H9 (cell line): ENCODE results near the gene PMAIP1. TPM values are rescaled to one million over a fixed set of nuclear protein-coding genes. Genes with fewer than 3 reads are reported as not detected.
"Not testable (repeated sequence)": the region's sequence is repeated elsewhere in the genome, so short reads cannot be mapped to it uniquely, and the experiment has no call there.

Experiments used
- DNase-seq: peaks from one replicate; pipeline ENCODE4 v3.0.0-alpha.2; 2017
- H2AFZ ChIP-seq: one replicate; pipeline ENCODE4 v1.6.1; 2013; ENCODE audit warnings: mild to moderate bottlenecking, low read length, control low read depth, moderate library complexity
- H2AK5ac ChIP-seq: 2 replicates; pipeline ENCODE4 v1.6.1; 2013; ENCODE audit warnings: low read length, control low read depth, mixed read lengths; ENCODE audit not compliant: insufficient read length
- H2BK120ac ChIP-seq: one replicate; pipeline ENCODE4 v1.6.1; 2013; ENCODE audit warnings: low read depth, mild to moderate bottlenecking, low read length, control low read depth, inconsistent platforms; ENCODE audit not compliant: poor library complexity, severe bottlenecking
- H2BK12ac ChIP-seq: 2 replicates; pipeline ENCODE4 v1.6.1; 2013; ENCODE audit warnings: low read length, control low read depth, mixed read lengths, low read depth; ENCODE audit not compliant: insufficient read length
- H2BK15ac ChIP-seq: 2 replicates; pipeline ENCODE4 v1.6.1; 2013; ENCODE audit warnings: low read depth, low read length, control low read depth
- H2BK20ac ChIP-seq: one replicate; pipeline ENCODE4 v1.6.1; 2013; ENCODE audit warnings: low read depth, mild to moderate bottlenecking, low read length, control low read depth, inconsistent platforms; ENCODE audit not compliant: poor library complexity, severe bottlenecking
- H2BK5ac ChIP-seq: 2 replicates; pipeline ENCODE4 v1.6.1; 2013; ENCODE audit warnings: low read length, control low read depth, mixed read lengths; ENCODE audit not compliant: insufficient read length
- H3K14ac ChIP-seq: 2 replicates; pipeline ENCODE4 v1.6.1; 2013; ENCODE audit warnings: low read length, control low read depth; ENCODE audit not compliant: insufficient read depth
- H3K18ac ChIP-seq: 2 replicates; pipeline ENCODE4 v1.6.1; 2013; ENCODE audit warnings: low read depth, mild to moderate bottlenecking, mixed read lengths, low read length, control low read depth; ENCODE audit not compliant: insufficient read length
- H3K23ac ChIP-seq: 2 replicates; pipeline ENCODE4 v1.6.1; 2013; ENCODE audit warnings: low read length, control low read depth, mixed read lengths, low read depth; ENCODE audit not compliant: insufficient read length
- H3K23me2 ChIP-seq: 2 replicates; pipeline ENCODE4 v1.6.1; 2013; ENCODE audit warnings: low read depth, mild to moderate bottlenecking, mixed read lengths, low read length, control low read depth; ENCODE audit not compliant: insufficient read length, poor library complexity, severe bottlenecking
- H3K27ac ChIP-seq: 2 replicates; pipeline ENCODE4 v1.5.1; 2013; ENCODE audit warnings: low read length, control low read depth, mixed read lengths, low read depth; ENCODE audit not compliant: insufficient read length
- H3K27me3 ChIP-seq: 2 replicates; pipeline ENCODE4 v1.6.1; 2013; ENCODE audit warnings: low read length, control low read depth, inconsistent platforms; ENCODE audit not compliant: insufficient read depth
- H3K4ac ChIP-seq: 2 replicates; pipeline ENCODE4 v1.6.1; 2013; ENCODE audit warnings: low read depth, mild to moderate bottlenecking, control low read depth, inconsistent platforms, low read length, moderate library complexity
- H3K4me1 ChIP-seq: 2 replicates; pipeline ENCODE4 v1.6.1; 2013; ENCODE audit warnings: low read length, control low read depth, inconsistent platforms; ENCODE audit not compliant: insufficient read depth
- H3K4me2 ChIP-seq: 2 replicates; pipeline ENCODE4 v1.6.1; 2013; ENCODE audit warnings: low read length, control low read depth, mixed read lengths; ENCODE audit not compliant: insufficient read length, insufficient read depth
- H3K56ac ChIP-seq: 2 replicates; pipeline ENCODE4 v1.6.1; 2013; ENCODE audit warnings: low read depth, mild to moderate bottlenecking, mixed read lengths, low read length, control low read depth; ENCODE audit not compliant: insufficient read length
- H3K79me1 ChIP-seq: 2 replicates; pipeline ENCODE4 v1.6.1; 2013; ENCODE audit warnings: low read depth, mild to moderate bottlenecking, moderate library complexity, low read length, control low read depth, inconsistent platforms; ENCODE audit not compliant: insufficient read depth, poor library complexity, severe bottlenecking
- H3K79me2 ChIP-seq: 2 replicates; pipeline ENCODE4 v1.6.1; 2013; ENCODE audit warnings: low read length, control low read depth, inconsistent platforms; ENCODE audit not compliant: insufficient read depth
- H3K9ac ChIP-seq: 2 replicates; pipeline ENCODE4 v1.6.1; 2013; ENCODE audit warnings: low read length, control low read depth, mixed read lengths; ENCODE audit not compliant: insufficient read length; ENCODE audit errors: extremely low read depth
- H3K9me3 ChIP-seq: one replicate; pipeline ENCODE4 v1.6.1; 2013; ENCODE audit warnings: low read depth, low read length, inconsistent platforms; ENCODE audit not compliant: control insufficient read depth
- H3T11ph ChIP-seq: one replicate; pipeline ENCODE4 v1.6.1; 2013; ENCODE audit warnings: mild to moderate bottlenecking, low read length, control low read depth, inconsistent platforms
- H4K20me1 ChIP-seq: one replicate; pipeline ENCODE4 v1.6.1; 2013; ENCODE audit not compliant: control insufficient read depth, insufficient read length, insufficient read depth
- H4K5ac ChIP-seq: 2 replicates; pipeline ENCODE4 v1.6.1; 2013; ENCODE audit warnings: low read depth, mild to moderate bottlenecking, mixed read lengths, low read length, control low read depth; ENCODE audit not compliant: insufficient read length
- H4K8ac ChIP-seq: replicated peaks from 2 replicates; pipeline ENCODE4 v1.6.1; 2013; ENCODE audit warnings: low read length, control low read depth, mixed read lengths, low read depth; ENCODE audit not compliant: insufficient read length
- H4K91ac ChIP-seq: 2 replicates; pipeline ENCODE4 v1.6.1; 2013; ENCODE audit warnings: low read depth, mild to moderate bottlenecking, moderate library complexity, mixed read lengths, low read length, control low read depth; ENCODE audit not compliant: insufficient read length
- H3K27ac Mint-ChIP-seq, 3 experiments: 2 replicates in 2 of 3; 3 replicates in 1 of 3; pipeline ENCODE4 v1.8.0; 2020 to 2021; ENCODE audit warnings: mixed read lengths in 3 of 3, mild to moderate bottlenecking in 1 of 3, moderate library complexity in 1 of 3
- H3K27me3 Mint-ChIP-seq: 2 replicates; pipeline ENCODE4 v1.8.0; 2021; ENCODE audit warnings: low read depth, mild to moderate bottlenecking, moderate library complexity, mixed read lengths
- H3K36me3 Mint-ChIP-seq, 3 experiments: 2 replicates in 2 of 3; 3 replicates in 1 of 3; pipeline ENCODE4 v1.8.0; 2020 to 2021; ENCODE audit warnings: low read depth in 3 of 3, mixed read lengths in 3 of 3; ENCODE audit not compliant: insufficient read depth in 1 of 3
- H3K4me1 Mint-ChIP-seq, 2 experiments: 2 replicates each; pipeline ENCODE4 v1.8.0; 2020; ENCODE audit warnings: mixed read lengths in 2 of 2
- H3K4me3 Mint-ChIP-seq, 2 experiments: 2 replicates in 1 of 2; 3 replicates in 1 of 2; pipeline ENCODE4 v1.8.0; 2020 to 2021; ENCODE audit warnings: mild to moderate bottlenecking in 2 of 2, mixed read lengths in 2 of 2, moderate library complexity in 1 of 2
- H3K9me3 Mint-ChIP-seq, 2 experiments: 2 replicates in 1 of 2; 3 replicates in 1 of 2; pipeline ENCODE4 v1.8.0; 2020; ENCODE audit warnings: mild to moderate bottlenecking in 2 of 2, mixed read lengths in 2 of 2, moderate library complexity in 1 of 2
- CTCF ChIP-seq: fragments of 200-600 bp; sonication (generic); conservative IDR thresholded peaks from 3 replicates; pipeline ENCODE4 v1.8.0; 2021; ENCODE audit warnings: antibody characterized with exemption, mild to moderate bottlenecking
- WGBS: extraction: QIAGEN DNeasy Blood & Tissue Kit; methylation state at CpG from one replicate; pipeline ENCODE4 v1.1.7; 2013; ENCODE audit warnings: missing lambda C conversion rate, low lambda C conversion rate, mixed read lengths; ENCODE audit not compliant: insufficient read length; ENCODE audit errors: extremely low coverage; 5-methylcytosine and 5-hydroxymethylcytosine counted together
- total RNA-seq: library from RNA; stranded (reverse); gene quantifications from 2 replicates; pipeline ENCODE4 v1.2.1, GENCODE V29; 2021

PMAIP1 gene
- total RNA-seq, 1 experiment from 2014 or later, result 152 TPM

GRCh38 chr18:59853380-59853779, 46.4 kb upstream of the PMAIP1 start:
- Histone ChIP-seq H3K4ac (no peak overlapping the region), H3K23me2 (no peaks in the 10 kb centered on the region), H3K27me3 (no peaks in the 10 kb centered on the region), H3K18ac (no peak overlapping the region), H3K9me3 (no peaks in the 10 kb centered on the region), H2BK15ac (no peak overlapping the region), H3K4me1 (peaks cover 3% of the 10 kb centered on the region; the same call in 1 of the 2 replicates), H3K27ac (no peak overlapping the region), H3K9ac (no peak overlapping the region), H3K56ac (no peak overlapping the region), H2BK20ac (no peak overlapping the region), H2AFZ (no peak overlapping the region), H2BK120ac (no peak overlapping the region), H3T11ph (no peak overlapping the region), H3K4me2 (no peak overlapping the region), H2BK12ac (no peak overlapping the region), H3K23ac (no peak overlapping the region), H2AK5ac (no peak overlapping the region), H2BK5ac (no peak overlapping the region), H3K79me1 (no peaks in the 10 kb centered on the region), H4K8ac (no peak overlapping the region), H4K5ac (no peak overlapping the region), H3K79me2 (no peaks in the 10 kb centered on the region), H3K14ac (no peak overlapping the region), H4K20me1 (no peaks in the 10 kb centered on the region), H4K91ac (no peak overlapping the region)
- DNase-seq, result no peak
- no peaks in the 10 kb centered on the region for H3K36me3 Mint-ChIP-seq
- H3K27me3 Mint-ChIP-seq, result no peaks in the 10 kb centered on the region
- H3K4me1 Mint-ChIP-seq, result peaks cover 9 to 20% of the 10 kb centered on the region in 2 experiments
- H3K4me3 Mint-ChIP-seq, result no peak overlapping the region
- H3K27ac Mint-ChIP-seq, result no peak overlapping the region; a peak in 1 of 7 replicates
- WGBS, result no CpG with 5 or more reads among the region's 3 CpGs
- no peak for TF ChIP-seq CTCF
- no peaks in the 10 kb centered on the region for H3K9me3 Mint-ChIP-seq

GRCh38 chr18:59853988-59854387, 45.8 kb upstream of the PMAIP1 start:
- H3K4ac ChIP-seq, H2BK120ac ChIP-seq, H4K8ac ChIP-seq, H3K4me1 ChIP-seq, H3K27me3 Mint-ChIP-seq, H2BK5ac ChIP-seq, H2BK20ac ChIP-seq, H3K9me3 ChIP-seq, H3K79me2 ChIP-seq, H3K9me3 Mint-ChIP-seq, H3K27me3 ChIP-seq, H3K27ac ChIP-seq, H3T11ph ChIP-seq, H2BK12ac ChIP-seq, DNase-seq, H2BK15ac ChIP-seq, H3K4me2 ChIP-seq, H3K4me3 Mint-ChIP-seq, H4K20me1 ChIP-seq, H2AK5ac ChIP-seq, H3K14ac ChIP-seq, H2AFZ ChIP-seq, H3K23me2 ChIP-seq, H3K18ac ChIP-seq, H3K36me3 Mint-ChIP-seq, H4K5ac ChIP-seq, H3K27ac Mint-ChIP-seq, H3K9ac ChIP-seq, H3K79me1 ChIP-seq, H4K91ac ChIP-seq, H3K23ac ChIP-seq: not testable (repeated sequence)
- peaks cover 9 to 20% of the 10 kb centered on the region in 2 experiments for H3K4me1 Mint-ChIP-seq
- H3K56ac ChIP-seq, result peak overlapping the region; percentile 62
- WGBS, result no CpG with 5 or more reads among the region's 4 CpGs
